ENCODE results near the gene XXYLT1.

GRCh38 chr3:195101001-195101583 is 169.9 kb downstream of the XXYLT1 start:
- TF ChIP-seq ZBTB26 (tag by site-specific recombination; optimal IDR thresholded peaks at IDR 0.05) (no peak), YY1 (tag by site-specific recombination; IDR thresholded peaks at IDR 0.05) (no peak), ZBTB10 (tag by site-specific recombination; IDR thresholded peaks at IDR 0.05) (no peak)

All from HEK293 (cell line).